Heart left ventricle (tissue), 16 donors: Measurements from ENCODE around the gene GAS2L2. TPM values are rescaled to one million over a fixed set of nuclear protein-coding genes. Genes with fewer than 3 reads are reported as not detected.

Source experiments
- ATAC-seq, 4 donors: fragments of 200-7000 bp; cut with Tn5 transposase; one replicate each; pipeline ENCODE4 v1.9.1; 2020 to 2022; ENCODE audit warnings: moderate library complexity in 4 of 4, mild to moderate bottlenecking in 3 of 4, moderate number of reproducible peaks in 1 of 4
- DNase-seq, 5 donors: peaks; one replicate each; pipeline ENCODE4 v3.0.0-alpha.2; 2020
- H3K27ac ChIP-seq, 12 donors: fragments of 200-600 bp; sonication (generic) in 4 of 12; one replicate each; pipeline versions ENCODE4 v1.5.0 to v1.8.0; 2016 to 2022; ENCODE audit warnings: mild to moderate bottlenecking in 2 of 12
- H3K27me3 ChIP-seq, 9 donors: fragments of 200-600 bp; sonication (generic) in 2 of 9; one replicate each; pipeline versions ENCODE4 v1.5.1 to v1.8.0; 2016 to 2022; ENCODE audit warnings: mild to moderate bottlenecking in 3 of 9
- H3K36me3 ChIP-seq, 9 donors: fragments of 200-600 bp; sonication (generic) in 2 of 9; one replicate each; pipeline versions ENCODE4 v1.5.0 to v1.8.0; 2018 to 2022; ENCODE audit warnings: mild to moderate bottlenecking in 2 of 9
- H3K4me1 ChIP-seq, 12 donors: fragments of 200-600 bp; sonication (generic) in 4 of 12; one replicate each; pipeline versions ENCODE4 v1.5.0 to v1.8.0; 2016 to 2022; ENCODE audit warnings: mild to moderate bottlenecking in 3 of 12
- H3K4me3 ChIP-seq, 12 donors: fragments of 200-600 bp; sonication (generic) in 4 of 12; one replicate each; pipeline versions ENCODE4 v1.5.0 to v1.8.0; 2017 to 2022; ENCODE audit warnings: mild to moderate bottlenecking in 9 of 12, moderate library complexity in 4 of 12
- H3K9me3 ChIP-seq, 12 donors: fragments of 200-600 bp; sonication (generic) in 4 of 12; one replicate each; pipeline versions ENCODE4 v1.5.0 to v1.8.0; 2016 to 2022; ENCODE audit warnings: mild to moderate bottlenecking in 1 of 12
- POLR2A ChIP-seq, 2 donors: fragments of 450-650 bp; IDR thresholded peaks; one replicate each; pipeline ENCODE4 v1.6.1; 2017; ENCODE audit warnings: antibody characterized with exemption in 2 of 2, mild to moderate bottlenecking in 2 of 2, moderate library complexity in 2 of 2
- WGBS, 4 donors: extraction: QIAGEN DNeasy Blood & Tissue Kit in 2 of 4; methylation state at CpG; one replicate each; pipeline versions ENCODE4 v1.1.5 to v1.1.7; 2013 to 2018; 5-methylcytosine and 5-hydroxymethylcytosine counted together
- intact Hi-C, 10 donors: fragments of 100-400 bp; cut with DNase I; formaldehyde crosslinking; loops; one replicate each; pipeline versions ENCODE4 v1.11.1 to v1.14.2; 2022
- polyA plus RNA-seq, 2 donors: library from polyadenylated mRNA; stranded (reverse); fragments of 200-250 nt; gene quantifications; one replicate each; pipeline ENCODE4 v1.2.3, GENCODE V29; 2013
- total RNA-seq, 9 donors: library from RNA; depleted of rRNA in 2 of 9; stranded (reverse); fragments of >200 nt in 2 of 9; fragmentation: NEBNext Ultra II Directional in 3 of 9; extraction: Animal tissue kit (Norgen Biotek cat#: 25700) in 3 of 9; gene quantifications; one replicate each; pipeline versions ENCODE4 v1.1.0 to v1.2.4, GENCODE V29; 2016 to 2023
- TF ChIP-seq, protein P1 (sequence below), 12 donors: fragments of 200-600 bp; sonication (generic) in 4 of 12; IDR thresholded peaks; one replicate each; pipeline versions ENCODE4 v1.5.0 to v1.8.0; 2018 to 2022; ENCODE audit warnings: antibody characterized with exemption in 12 of 12, mild to moderate bottlenecking in 5 of 12
- donor health status: ischemic (EF 13 %, LVEDD 7.1; RV severe dilation, severe dysfunction).
- donor health status: healthy with polysubstance abuse.
- donor health status: DM: no; HTN: yes; CAD: no.
- donor health status: DM: no; HTN: no; CAD: no.
- donor health status: ischemic (EF 25% LVEDD 6.9; RV normal size, moderate dysfunction).
- donor health status: ischemic (EF 25% LVEDD 5.7; RV mildly dilated, moderate dysfunction).
- donor health status: healthy.
- donor health status: DM: yes; HTN: yes; CAD: no.
- donor health status: ischemic (EF 35%, LVEDD 5.7; RV mildly dilated, moderate dysfunction).
- donor health status: nonischemic (EF 11% LVEDD 7.7; RV severe dilation, severe dysfunction).
- donor health status: DM: yes; HTN: yes; CAD: no.
- donor health status: PGD.
- donor health status: ischemic (EF 29% LVEDD 5.4; RV normal size, mild dysfunction).
- donor health status: nonischemic (EF 23%, LVEDD 6.1; RV moderate dilation, normal function).

The GAS2L2 gene
- total and polyA plus RNA-seq, 11 donors: 0.06 to 0.28 (median 0.11) TPM; not detected in 6

DNA sequence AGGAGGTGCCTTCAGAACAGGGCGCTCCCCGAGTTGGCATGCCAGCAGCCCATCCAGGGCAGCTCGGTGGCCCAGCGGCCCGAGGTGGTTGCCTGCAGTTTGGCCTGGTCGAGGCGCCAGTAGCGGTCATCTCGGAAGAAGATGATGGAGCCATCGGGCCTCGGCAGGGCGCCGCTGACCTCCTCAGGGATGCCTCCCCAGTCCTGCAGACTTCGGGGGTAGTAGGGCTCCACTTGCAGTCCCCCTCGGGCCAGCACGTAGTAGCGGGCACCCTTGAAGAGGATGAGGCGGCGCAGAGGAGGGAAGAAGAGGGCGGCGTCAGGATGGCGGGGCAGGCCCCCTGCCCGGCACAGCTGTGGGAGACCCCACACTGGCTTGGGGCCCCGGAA, 13.4 kb upstream of the GAS2L2 start:
- DNase-seq (no peak), ATAC-seq (no peak)
- no peak for TF ChIP-seq POLR2A (IDR thresholded peaks at IDR 0.05)
- TF ChIP-seq, protein P1, sequence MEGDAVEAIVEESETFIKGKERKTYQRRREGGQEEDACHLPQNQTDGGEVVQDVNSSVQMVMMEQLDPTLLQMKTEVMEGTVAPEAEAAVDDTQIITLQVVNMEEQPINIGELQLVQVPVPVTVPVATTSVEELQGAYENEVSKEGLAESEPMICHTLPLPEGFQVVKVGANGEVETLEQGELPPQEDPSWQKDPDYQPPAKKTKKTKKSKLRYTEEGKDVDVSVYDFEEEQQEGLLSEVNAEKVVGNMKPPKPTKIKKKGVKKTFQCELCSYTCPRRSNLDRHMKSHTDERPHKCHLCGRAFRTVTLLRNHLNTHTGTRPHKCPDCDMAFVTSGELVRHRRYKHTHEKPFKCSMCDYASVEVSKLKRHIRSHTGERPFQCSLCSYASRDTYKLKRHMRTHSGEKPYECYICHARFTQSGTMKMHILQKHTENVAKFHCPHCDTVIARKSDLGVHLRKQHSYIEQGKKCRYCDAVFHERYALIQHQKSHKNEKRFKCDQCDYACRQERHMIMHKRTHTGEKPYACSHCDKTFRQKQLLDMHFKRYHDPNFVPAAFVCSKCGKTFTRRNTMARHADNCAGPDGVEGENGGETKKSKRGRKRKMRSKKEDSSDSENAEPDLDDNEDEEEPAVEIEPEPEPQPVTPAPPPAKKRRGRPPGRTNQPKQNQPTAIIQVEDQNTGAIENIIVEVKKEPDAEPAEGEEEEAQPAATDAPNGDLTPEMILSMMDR (IDR thresholded peaks at IDR 0.05): no peak
- Histone ChIP-seq H3K4me3 (no peak overlapping the region), H3K27me3 (no peaks in the 10 kb centered on the region), H3K9me3 (no peaks in the 10 kb centered on the region), H3K27ac (no peak overlapping the region), H3K36me3 (no peaks in the 10 kb centered on the region), H3K4me1 (peaks cover 0 to 15% (median 9%) of the 10 kb centered on the region in 12 donors)
- intact Hi-C loops: loop anchor here in 2 of 10 donors (2.0 kb wide), 1 partner anchor 38 kb away; no protein-coding TSS in a partner anchor
- WGBS, 4 donors: 93 to 95% (median 94%) methylated on average over 11 to 24 of the region's 24 CpGs

DNA sequence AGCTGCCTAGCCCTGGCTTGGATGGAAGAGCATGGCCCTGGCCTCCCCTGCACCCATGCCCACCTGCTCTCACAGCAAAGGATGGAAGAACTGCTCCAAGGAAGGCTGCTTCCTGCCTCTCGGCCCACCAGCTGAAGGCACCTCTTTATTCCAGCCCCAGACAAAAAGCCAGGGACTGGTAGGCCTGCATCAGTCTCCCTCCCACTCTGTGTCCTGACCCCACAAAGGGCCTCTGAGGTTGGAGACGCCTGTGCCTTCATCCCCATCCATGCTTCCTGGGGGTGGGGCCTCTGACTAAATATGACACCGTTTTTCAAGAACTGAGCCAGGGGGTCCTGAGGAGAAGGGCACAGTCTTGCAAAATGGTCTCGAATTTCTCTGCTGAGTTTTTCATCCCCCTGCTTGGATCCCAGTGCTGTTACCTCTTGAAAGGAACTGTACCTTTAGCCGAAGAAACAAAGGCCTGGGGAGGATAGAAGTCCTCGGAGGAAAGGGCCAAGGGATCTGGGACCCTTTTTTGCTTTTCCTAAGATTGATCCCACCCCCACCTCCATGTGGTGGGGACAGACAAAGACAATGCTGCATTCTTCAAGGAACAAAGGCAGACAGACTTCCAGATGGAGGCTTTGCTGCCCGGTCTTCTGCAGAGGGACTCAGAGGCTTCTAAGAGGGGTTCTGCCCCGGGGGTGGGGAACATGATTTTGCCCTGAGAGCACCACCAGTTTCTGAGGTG, 12.9 kb upstream of the GAS2L2 start:
- Histone ChIP-seq H3K27me3 (no peaks in the 10 kb centered on the region), H3K4me1 (peaks cover 0 to 15% (median 9%) of the 10 kb centered on the region in 12 donors), H3K36me3 (no peaks in the 10 kb centered on the region), H3K27ac (no peak overlapping the region), H3K9me3 (no peaks in the 10 kb centered on the region), H3K4me3 (no peak overlapping the region)
- WGBS, 4 donors: 80 to 85% (median 84%) methylated on average over 8 of the region's 8 CpGs
- intact Hi-C loops: loop anchor here in 4 of 10 donors (2.0 kb wide), 1 partner anchor 39 kb away; no protein-coding TSS in a partner anchor
- no peak for TF ChIP-seq POLR2A (IDR thresholded peaks at IDR 0.05)
- TF ChIP-seq, protein P1 (IDR thresholded peaks at IDR 0.05): no peak
- ATAC-seq (no peak), DNase-seq (no peak)

DNA sequence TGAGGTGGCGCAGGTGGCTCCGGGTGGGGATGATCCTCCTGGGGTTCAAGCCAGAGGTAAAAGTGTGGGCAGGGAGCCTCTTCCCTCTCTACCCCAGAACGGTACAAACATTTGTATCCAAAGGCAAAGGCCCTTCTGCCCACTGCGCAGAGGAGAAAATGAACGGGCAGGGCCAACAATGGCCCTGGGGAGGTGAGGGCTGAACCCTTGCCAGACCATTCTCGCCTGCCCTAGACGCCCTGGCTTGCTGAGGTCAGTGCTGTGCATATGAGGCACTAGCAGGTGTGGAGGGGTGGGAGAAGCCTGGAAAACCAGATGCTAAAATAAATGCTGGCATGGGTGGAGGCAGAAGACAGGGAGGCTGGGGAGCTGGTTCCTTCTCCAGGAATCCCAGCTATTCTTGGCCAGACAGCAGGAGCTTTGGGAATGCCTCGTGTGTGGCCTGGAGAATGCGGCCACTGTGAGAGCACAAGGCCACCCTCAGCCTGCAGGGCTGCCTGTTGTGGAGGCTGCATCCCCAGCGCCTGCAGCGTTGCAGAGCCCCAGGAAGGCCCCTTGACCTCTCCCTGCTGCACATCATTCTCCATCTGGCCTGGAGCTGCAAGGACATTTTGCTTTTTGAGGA, 12.2 kb upstream of the GAS2L2 start:
- Histone ChIP-seq H3K27me3 (no peaks in the 10 kb centered on the region), H3K36me3 (no peaks in the 10 kb centered on the region), H3K4me3 (no peak overlapping the region), H3K27ac (no peak overlapping the region), H3K4me1 (peaks cover 0 to 15% (median 9%) of the 10 kb centered on the region in 12 donors), H3K9me3 (no peaks in the 10 kb centered on the region)
- 77 to 82% (median 78%) methylated on average over 8 to 11 of the region's 11 CpGs for WGBS, 4 donors
- no peak for DNase-seq
- TF ChIP-seq POLR2A (IDR thresholded peaks at IDR 0.05): no peak
- TF ChIP-seq, protein P1 (IDR thresholded peaks at IDR 0.05): no peak
- intact Hi-C loops: loop anchor here in 2 of 10 donors (2.0 kb wide), 1 partner anchor 40 kb away; no protein-coding TSS in a partner anchor
- no peak for ATAC-seq
